ENCODE results near the gene DIDO1.

GRCh38 chr20:62918147-62918546 is 8.2 kb downstream of the DIDO1 start:
- TF ChIP-seq CTCF (IDR thresholded peaks at IDR 0.05): no peak
- TF ChIP-seq EP300 (IDR thresholded peaks at IDR 0.05): no peak
- no peak for TF ChIP-seq POLR2AphosphoS5 (IDR thresholded peaks at IDR 0.05)
